ENCODE results near the gene HM13. TPM values are rescaled to one million over a fixed set of nuclear protein-coding genes. Genes with fewer than 3 reads are reported as not detected.

Gene HM13
- total and polyA plus RNA-seq, 9 of the 15 experiments (the other 6 are each of a cell fraction or from before 2014, with no cell fraction given) = 7.7 to 136 (median 74.5) TPM

GRCh38 chr20:31515072-31515774 lies 981 bp downstream of the HM13 start:
- 0 out of 2 replicates have a peak overlapping the region, but pooled peaks have one; percentile 99 for H2AFZ ChIP-seq (ENCODE audit: low read depth, low read length)
- WGBS (ENCODE audit: insufficient coverage, low coverage, missing lambda C conversion rate) = 0% methylated on average over 4 of the region's 4 CpGs

DNA sequence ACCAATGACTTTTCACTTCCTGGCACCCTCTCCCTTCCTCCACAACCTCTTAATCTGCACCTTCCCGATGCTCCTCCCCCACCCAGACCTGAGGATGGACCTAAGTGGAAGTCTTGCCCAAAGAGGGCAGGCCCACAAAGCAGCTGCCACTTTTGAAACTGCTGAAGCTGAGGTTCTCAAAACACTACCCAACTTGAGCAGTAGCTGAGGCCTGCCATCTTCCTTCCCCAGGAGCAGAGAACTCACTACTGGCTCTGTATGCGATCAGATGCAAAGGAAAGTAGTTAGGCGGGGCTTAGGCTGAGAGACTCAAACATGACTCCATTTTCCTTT lies 1.5 kb downstream of the HM13 start:
- Histone ChIP-seq H3K9ac (ENCODE audit: insufficient read depth in 1 of 2, low read depth in 2 of 2, low read length in 2 of 2) (peak overlapping the region; percentile 96 to 98; a peak in 3 of 4 replicates), H3K79me2 (ENCODE audit: control insufficient read depth, insufficient read depth, low read length) (peaks cover 54% of the 10 kb centered on the region), H3K4me3 (peak overlapping the region; percentile 99), H3K27ac (ENCODE audit: extremely low read depth, low read depth, low read length) (peak overlapping the region; percentile 96; the same call in 1 of the 3 replicates), H2AFZ (ENCODE audit: low read depth, low read length) (no peak overlapping the region), H3K9me1 (ENCODE audit: control insufficient read depth, insufficient read depth, low read length) (no peaks in the 10 kb centered on the region), H3K4me2 (ENCODE audit: insufficient read depth, low read length) (peak overlapping the region; percentile 87), H4K20me1 (replicated peaks; ENCODE audit: control insufficient read depth, insufficient read depth, low read length) (peaks cover 16% of the 10 kb centered on the region; the same call in 1 of the 2 replicates), H3K9me3 (replicated peaks; ENCODE audit: control insufficient read depth, insufficient read depth, low read depth, low read length) (no peaks in the 10 kb centered on the region), H3K4me1 (replicated peaks in 1 of 2; ENCODE audit: control insufficient read depth in 2 of 2, insufficient read depth in 2 of 2, low read length in 2 of 2) (peaks cover 18 to 22% of the 10 kb centered on the region in 2 experiments; a peak in 4 of 5 replicates), H3K36me3 (ENCODE audit: control insufficient read depth, insufficient read depth, low read length) (peaks cover 42% of the 10 kb centered on the region), H3K27me3 (ENCODE audit: control insufficient read depth in 2 of 2, insufficient read depth in 2 of 2, low read length in 2 of 2) (no peaks in the 10 kb centered on the region)
- POLR2A ChIA-PET = interaction anchor here (0.9 kb wide), 1 partner anchor 10 kb away, joined by 3 read pairs; no protein-coding TSS in a partner anchor
- ATAC-seq = no peak
- DNase-seq (ENCODE audit: extremely low read depth in 1 of 4, low spot score in 3 of 4) = peak in 1 of 4 experiments; percentile 13
- CTCF ChIA-PET (ENCODE audit: low intra/inter-chr PET ratio) = interaction anchor here (0.7 to 1.2 kb wide), 2 partner anchors 56 to 97 kb away, joined by 3 read pairs; no protein-coding TSS in a partner anchor
- in situ Hi-C loops (cut with MboI) (no loop called here), intact Hi-C loops (cut with micrococcal nuclease) (no loop called here)
- 52% methylated on average over 3 of the region's 3 CpGs for WGBS (ENCODE audit: insufficient coverage, low coverage, missing lambda C conversion rate)
- BruUV-seq (replicated peaks) = no TSS peak
- FAIRE-seq = no peak
- TF ChIP-seq L3MBTL2 (IDR thresholded peaks at IDR 0.05) (no peak), CCAR2 (IDR thresholded peaks at IDR 0.05; ENCODE audit: low read depth, low read length) (no peak), ZNF77 (CRISPR knock-in tag; IDR thresholded peaks at IDR 0.05) (no peak), HMBOX1 (IDR thresholded peaks at IDR 0.05) (no peak), ARID4B (CRISPR knock-in tag; IDR thresholded peaks at IDR 0.05) (no peak), CREBBP (IDR thresholded peaks at IDR 0.05; ENCODE audit: low read depth, low read length) (no peak), NR3C1 (CRISPR knock-in tag; IDR thresholded peaks at IDR 0.05) (no peak), ZNF766 (CRISPR knock-in tag; conservative IDR thresholded peaks at IDR 0.05) (no peak)

More at GRCh38 chr20:31515072-31515774, 981 bp downstream of the HM13 start:
- H3K9me3 ChIP-seq (replicated peaks; ENCODE audit: control insufficient read depth, insufficient read depth, low read depth, low read length) = no peaks in the 10 kb centered on the region
- in situ Hi-C loops (cut with MboI) = no loop called here
- BruUV-seq (replicated peaks) = no TSS peak
- ATAC-seq (no peak), FAIRE-seq (no peak), DNase-seq (ENCODE audit: extremely low read depth in 1 of 4, low spot score in 3 of 4) (no peak)
- CTCF ChIA-PET (ENCODE audit: low intra/inter-chr PET ratio) = interaction anchor here (0.7 to 1.2 kb wide), 2 partner anchors 55 to 97 kb away, joined by 3 read pairs; no protein-coding TSS in a partner anchor
- peaks cover 39% of the 10 kb centered on the region for H3K36me3 ChIP-seq (ENCODE audit: control insufficient read depth, insufficient read depth, low read length)
- H3K4me1 ChIP-seq (replicated peaks in 1 of 2; ENCODE audit: control insufficient read depth in 2 of 2, insufficient read depth in 2 of 2, low read length in 2 of 2) = peaks cover 18 to 22% of the 10 kb centered on the region in 2 experiments; a peak in 4 of 5 replicates
- TF ChIP-seq ZFX (CRISPR knock-in tag; IDR thresholded peaks at IDR 0.05) = no peak
- TF ChIP-seq ZNF431 (CRISPR knock-in tag; IDR thresholded peaks at IDR 0.05) = peak; percentile 4; the same call in 1 of the 2 replicates
- no peak for TF ChIP-seq KLF10 (CRISPR knock-in tag; IDR thresholded peaks at IDR 0.05)
- peak overlapping the region; percentile 99 for H3K4me3 ChIP-seq
- peak overlapping the region; percentile 96 to 98 for H3K9ac ChIP-seq (ENCODE audit: insufficient read depth in 1 of 2, low read depth in 2 of 2, low read length in 2 of 2)
- H3K9me1 ChIP-seq (ENCODE audit: control insufficient read depth, insufficient read depth, low read length) = no peaks in the 10 kb centered on the region
- peaks cover 16% of the 10 kb centered on the region; the same call in 1 of the 2 replicates for H4K20me1 ChIP-seq (replicated peaks; ENCODE audit: control insufficient read depth, insufficient read depth, low read length)
- intact Hi-C loops (cut with micrococcal nuclease) = no loop called here
- no peaks in the 10 kb centered on the region for H3K27me3 ChIP-seq (ENCODE audit: control insufficient read depth in 2 of 2, insufficient read depth in 2 of 2, low read length in 2 of 2)
- peak overlapping the region; percentile 87 for H3K4me2 ChIP-seq (ENCODE audit: insufficient read depth, low read length)
- peak overlapping the region; percentile 96 for H3K27ac ChIP-seq (ENCODE audit: extremely low read depth, low read depth, low read length)
- H3K79me2 ChIP-seq (ENCODE audit: control insufficient read depth, insufficient read depth, low read length) = peaks cover 50% of the 10 kb centered on the region
- POLR2A ChIA-PET = interaction anchor here (0.6 to 0.9 kb wide), 2 partner anchors 11 to 26 kb away, joined by 3 read pairs; no protein-coding TSS in a partner anchor
